GM12892 (cell line): ENCODE measurements around the gene GREM2.

Source experiments
- POLR2A ChIP-seq: IDR thresholded peaks from 2 replicates; pipeline ENCODE4 v1.6.1; 2011; ENCODE audit warnings: low read depth, low read length, control low read depth
- POLR2AphosphoS5 ChIP-seq: IDR thresholded peaks from 2 replicates; pipeline ENCODE4 v1.6.1; 2011; ENCODE audit warnings: low read depth, low read length, control low read depth
- TAF1 ChIP-seq: IDR thresholded peaks from 2 replicates; pipeline ENCODE4 v1.6.1; 2011; ENCODE audit warnings: low read depth, mild to moderate bottlenecking, control low read depth, low read length, borderline replicate concordance

- TF ChIP-seq TAF1 (no peak), POLR2AphosphoS5 (no peak), POLR2A (no peak)
Observed at GRCh38 chr1:240656531-240656930, 44.6 kb upstream of the GREM2 start.
